Stimulated activated naive B cell treated with anti-CD40 and anti-IgM and Interleukin-4, amounts not matched to agents 10 μg/mL and 1 μg/mL and 100 μg/mL, for 72 hours (primary cell): ENCODE measurements around the gene KRT32.

Source experiments
- ATAC-seq, 2 donors: fragments of 150-1000 bp; cut with Tn5 transposase; replicated peaks; 2 replicates each; pipeline ENCODE4 v1.10.0; 2021; ENCODE audit warnings: moderate library complexity in 1 of 2
- DNase-seq: peaks from one replicate; pipeline ENCODE4 v3.0.0; 2021
- H3K27ac Mint-ChIP-seq: one replicate; pipeline ENCODE4 v1.8.0; 2022; ENCODE audit warnings: mild to moderate bottlenecking, mixed read lengths
- H3K27me3 Mint-ChIP-seq, 2 donors: one replicate each; pipeline ENCODE4 v1.8.0; 2022; ENCODE audit warnings: mixed read lengths in 2 of 2
- H3K36me3 Mint-ChIP-seq, 2 donors: one replicate each; pipeline ENCODE4 v1.8.0; 2022; ENCODE audit warnings: mixed read lengths in 2 of 2, mild to moderate bottlenecking in 1 of 2
- H3K4me1 Mint-ChIP-seq, 2 donors: one replicate each; pipeline ENCODE4 v1.8.0; 2022; ENCODE audit warnings: mixed read lengths in 2 of 2, mild to moderate bottlenecking in 1 of 2
- H3K4me3 Mint-ChIP-seq, 2 donors: one replicate each; pipeline ENCODE4 v1.8.0; 2022; ENCODE audit warnings: mild to moderate bottlenecking in 2 of 2, mixed read lengths in 2 of 2, moderate library complexity in 1 of 2
- H3K9me3 Mint-ChIP-seq, 2 donors: one replicate each; pipeline ENCODE4 v1.8.0; 2022; ENCODE audit warnings: mixed read lengths in 2 of 2, mild to moderate bottlenecking in 1 of 2

Gene KRT32

DNA sequence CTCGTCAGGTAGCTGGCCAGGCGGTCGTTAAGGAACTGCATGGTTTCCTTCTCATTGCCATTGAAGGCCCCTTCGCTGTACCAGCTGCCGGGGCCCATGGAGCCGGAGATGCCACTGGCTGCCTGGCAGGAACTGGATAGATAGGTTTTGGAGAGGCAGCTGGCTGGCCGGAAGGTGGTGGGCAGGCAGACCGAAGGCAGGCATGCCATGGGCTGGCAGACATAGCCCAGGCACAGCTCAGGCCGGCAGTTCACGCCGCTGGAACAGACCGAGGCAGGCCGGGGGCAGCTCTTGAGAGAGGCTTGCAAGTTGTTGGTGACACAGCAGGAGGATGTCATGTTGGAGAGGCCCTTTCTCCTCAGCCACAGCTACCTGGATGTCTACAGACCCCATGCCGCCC, at the start of gene KRT32:
Gene KRT32 (minus strand): TSS at position 399 of the 400 bp plus-strand sequence. CDS start 61 bp downstream, at position 338.
- no peaks in the 10 kb centered on the region for H3K4me1 Mint-ChIP-seq
- no peak within 1 kb of the TSS for H3K27ac Mint-ChIP-seq
- ATAC-seq (no peak), DNase-seq (no peak)
- peaks cover 0 to 7% of the 10 kb centered on the region in 2 donors for H3K9me3 Mint-ChIP-seq
- H3K4me3 Mint-ChIP-seq = no peak within 1 kb of the TSS
- no peaks in the 10 kb centered on the region for H3K36me3 Mint-ChIP-seq
- peaks cover 31 to 33% of the 10 kb centered on the region in 2 donors for H3K27me3 Mint-ChIP-seq

GRCh38 chr17:41516830-41517283, 49.7 kb upstream of the KRT32 start:
- Mint-ChIP-seq H3K36me3 (no peaks in the 10 kb centered on the region), H3K9me3 (no peaks in the 10 kb centered on the region), H3K4me1 (peaks cover 0 to 6% of the 10 kb centered on the region in 2 donors), H3K27ac (no peak overlapping the region), H3K27me3 (peaks cover 24 to 62% of the 10 kb centered on the region in 2 donors), H3K4me3 (no peak overlapping the region)
- DNase-seq (no peak), ATAC-seq (no peak)

GRCh38 chr17:41516147-41516829, 49.1 kb upstream of the KRT32 start:
- no peak for ATAC-seq
- no peaks in the 10 kb centered on the region for H3K9me3 Mint-ChIP-seq
- no peak overlapping the region for H3K27ac Mint-ChIP-seq

GRCh38 chr17:41513168-41513547, 46.0 kb upstream of the KRT32 start:
- H3K4me1 Mint-ChIP-seq = peaks cover 0 to 6% of the 10 kb centered on the region in 2 donors
- no peak for ATAC-seq
- no peak overlapping the region for H3K27ac Mint-ChIP-seq
- no peak for DNase-seq
- H3K27me3 Mint-ChIP-seq = peaks cover 15 to 46% of the 10 kb centered on the region in 2 donors
- no peaks in the 10 kb centered on the region for H3K36me3 Mint-ChIP-seq
- H3K4me3 Mint-ChIP-seq = no peak overlapping the region
- H3K9me3 Mint-ChIP-seq = no peaks in the 10 kb centered on the region

More at GRCh38 chr17:41516147-41516829, 49.1 kb upstream of the KRT32 start:
- Mint-ChIP-seq H3K4me3 (no peak overlapping the region), H3K36me3 (no peaks in the 10 kb centered on the region), H3K27me3 (peaks cover 24 to 59% of the 10 kb centered on the region in 2 donors), H3K4me1 (peaks cover 0 to 6% of the 10 kb centered on the region in 2 donors)
- no peak for DNase-seq

- Mint-ChIP-seq H3K27ac (no peak overlapping the region), H3K36me3 (no peaks in the 10 kb centered on the region), H3K4me1 (peaks cover 0 to 6% of the 10 kb centered on the region in 2 donors), H3K27me3 (peaks cover 14 to 46% of the 10 kb centered on the region in 2 donors), H3K9me3 (no peaks in the 10 kb centered on the region), H3K4me3 (no peak overlapping the region)
- DNase-seq = no peak
- no peak for ATAC-seq
Observed at GRCh38 chr17:41512546-41513167, 45.5 kb upstream of the KRT32 start.

DNA sequence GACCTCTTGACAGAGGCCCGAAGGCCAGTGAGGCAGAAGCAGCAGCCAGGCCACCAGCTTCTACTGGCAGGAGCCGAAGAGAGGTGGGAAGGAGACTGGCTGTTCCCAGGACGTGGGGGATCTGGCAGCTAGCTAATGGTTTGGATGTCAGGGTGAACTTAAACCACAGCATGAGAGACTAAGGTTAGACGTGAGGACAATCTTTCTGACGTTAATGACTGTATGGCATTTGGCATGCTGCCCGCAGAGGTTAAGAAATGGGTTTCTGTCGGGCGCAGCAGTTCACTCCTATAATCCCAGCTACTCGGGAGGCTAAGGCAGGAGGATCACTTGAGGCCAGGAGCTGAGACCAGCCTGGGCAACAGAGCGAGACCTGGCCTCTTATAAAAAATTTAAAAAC, 44.5 kb upstream of the KRT32 start:
- no peak for ATAC-seq
- Mint-ChIP-seq H3K27me3 (peaks cover 9 to 39% of the 10 kb centered on the region in 2 donors), H3K27ac (no peak overlapping the region), H3K9me3 (no peaks in the 10 kb centered on the region), H3K36me3 (no peaks in the 10 kb centered on the region), H3K4me3 (no peak overlapping the region), H3K4me1 (peaks cover 0 to 6% of the 10 kb centered on the region in 2 donors)
- no peak for DNase-seq

DNA sequence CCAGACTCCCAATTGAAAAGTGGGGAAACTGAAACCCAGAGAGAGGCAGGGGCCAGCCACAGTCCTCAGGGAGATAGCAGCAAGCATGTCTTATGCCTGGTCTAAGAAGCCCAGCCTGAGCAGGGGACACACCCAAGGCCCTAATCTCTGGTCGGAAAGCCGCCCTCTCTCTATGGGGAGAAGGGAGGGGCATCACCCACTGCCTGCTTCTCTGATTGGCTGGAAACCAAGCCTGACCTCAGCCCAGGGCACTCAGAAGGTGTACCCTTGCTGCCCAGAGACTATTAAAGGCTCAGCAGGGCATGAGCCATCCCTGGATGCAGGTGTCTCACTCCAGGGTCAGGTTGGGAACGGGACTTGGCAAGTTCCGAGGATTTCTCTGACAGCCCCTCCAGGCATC, 43.9 kb upstream of the KRT32 start:
- ATAC-seq = no peak
- Mint-ChIP-seq H3K4me1 (peaks cover 4 to 10% of the 10 kb centered on the region in 2 donors), H3K27me3 (peaks cover 6 to 33% of the 10 kb centered on the region in 2 donors), H3K9me3 (no peaks in the 10 kb centered on the region), H3K27ac (no peak overlapping the region), H3K4me3 (no peak overlapping the region), H3K36me3 (no peaks in the 10 kb centered on the region)
- DNase-seq = no peak

- ATAC-seq (no peak), DNase-seq (no peak)
- H3K9me3 Mint-ChIP-seq = no peaks in the 10 kb centered on the region
- H3K36me3 Mint-ChIP-seq = no peaks in the 10 kb centered on the region
- peaks cover 6 to 14% of the 10 kb centered on the region in 2 donors for H3K4me1 Mint-ChIP-seq
- H3K27ac Mint-ChIP-seq = no peak overlapping the region
- H3K27me3 Mint-ChIP-seq = peaks cover 2 to 28% of the 10 kb centered on the region in 2 donors
- H3K4me3 Mint-ChIP-seq = no peak overlapping the region
Observed at GRCh38 chr17:41510251-41511065, 43.3 kb upstream of the KRT32 start.

- no peaks in the 10 kb centered on the region for H3K36me3 Mint-ChIP-seq
- no peak overlapping the region for H3K4me3 Mint-ChIP-seq
- H3K27ac Mint-ChIP-seq = no peak overlapping the region
- ATAC-seq = no peak
- H3K4me1 Mint-ChIP-seq = peaks cover 6 to 8% of the 10 kb centered on the region in 2 donors
- DNase-seq = no peak
- no peaks in the 10 kb centered on the region for H3K9me3 Mint-ChIP-seq
- peaks cover 0 to 11% of the 10 kb centered on the region in 2 donors for H3K27me3 Mint-ChIP-seq
Observed at GRCh38 chr17:41507315-41507880, 40.2 kb upstream of the KRT32 start.

DNA sequence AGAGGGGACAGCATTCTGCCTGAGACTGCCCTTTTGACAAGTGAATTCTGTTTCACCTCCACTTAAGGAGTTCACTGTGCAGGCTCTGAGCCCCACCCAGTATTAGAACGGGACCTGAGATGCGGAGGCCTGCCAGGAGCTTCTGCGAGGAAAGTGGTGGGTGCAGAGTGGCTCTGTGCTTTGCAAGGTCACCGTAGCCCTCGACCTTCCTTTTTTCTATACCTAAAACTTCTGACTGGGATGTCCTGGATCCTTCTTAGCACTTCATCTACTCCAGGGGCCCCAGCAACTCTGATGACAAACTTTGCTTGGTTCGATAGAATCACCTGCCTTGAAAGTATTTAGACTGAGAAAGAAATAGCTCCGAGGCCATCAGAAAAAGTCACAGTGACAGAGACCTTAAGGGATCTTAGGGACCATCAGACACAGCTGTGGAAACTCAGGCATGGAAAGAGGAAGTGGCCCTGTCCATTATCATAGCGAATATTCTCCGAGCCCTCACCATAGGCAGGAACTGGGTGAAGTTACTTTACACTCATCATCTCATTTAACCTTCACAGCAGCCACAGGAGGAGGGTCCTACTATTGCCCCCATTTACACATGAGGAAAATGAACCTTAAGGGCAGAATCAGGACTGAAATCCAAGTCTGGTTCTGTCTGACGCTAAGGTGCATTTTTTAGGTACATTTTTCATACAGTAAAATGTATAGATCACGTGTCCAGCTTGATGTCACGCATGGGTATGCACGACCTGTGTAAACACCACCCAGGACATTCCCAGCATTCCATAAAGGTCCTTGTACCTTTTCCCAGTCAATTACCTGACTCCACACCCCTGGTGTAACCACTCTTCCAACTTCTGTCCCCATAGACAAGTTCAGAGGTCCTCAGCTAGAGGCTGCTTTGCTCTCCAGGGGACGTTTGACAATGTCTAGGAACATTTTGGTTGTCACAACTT, 38.9 kb upstream of the KRT32 start:
- Mint-ChIP-seq H3K4me1 (peaks cover 6 to 7% of the 10 kb centered on the region in 2 donors), H3K27ac (no peak overlapping the region), H3K27me3 (peaks cover under 1 to 9% of the 10 kb centered on the region in 2 donors), H3K9me3 (no peaks in the 10 kb centered on the region), H3K4me3 (no peak overlapping the region), H3K36me3 (no peaks in the 10 kb centered on the region)
- DNase-seq (no peak), ATAC-seq (peak; percentile 89 to 96)

DNA sequence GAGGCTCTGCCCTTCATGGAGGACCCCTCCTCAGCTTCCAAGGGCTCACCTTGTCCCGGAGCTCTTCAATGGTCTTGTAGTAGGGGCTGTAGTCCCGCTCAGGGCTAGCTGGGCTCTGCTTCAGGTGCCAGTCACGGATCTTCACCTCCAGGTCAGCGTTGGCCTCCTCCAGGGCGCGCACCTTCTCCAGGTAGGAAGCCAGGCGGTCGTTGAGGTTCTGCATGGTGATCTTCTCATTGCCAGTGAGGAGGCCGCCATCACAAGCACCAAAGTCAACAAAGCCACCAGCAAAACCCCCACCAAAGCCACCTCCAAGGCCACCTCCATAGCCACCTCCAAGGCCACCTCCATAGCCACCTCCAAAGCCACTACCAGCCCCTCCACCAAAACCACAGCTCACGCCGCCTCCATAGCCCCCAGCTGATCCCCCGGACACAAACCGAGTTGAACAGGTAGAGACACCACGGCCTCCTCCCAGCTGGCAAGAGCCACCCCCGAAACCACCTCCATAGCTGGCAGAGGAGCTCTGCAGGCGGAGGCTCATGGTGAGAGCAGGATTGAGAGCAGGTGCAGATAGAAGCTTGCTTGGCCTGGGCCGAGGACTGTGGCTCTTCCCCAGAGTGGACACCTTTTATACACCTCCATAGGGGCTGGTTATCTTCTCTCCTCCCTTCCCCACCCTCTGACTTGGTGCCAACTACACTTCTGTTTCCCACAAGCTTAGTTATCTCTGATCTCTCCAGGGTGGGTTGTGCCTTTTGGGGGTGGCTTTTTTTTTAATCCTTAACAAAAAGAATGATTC, 38.0 kb upstream of the KRT32 start, which contains the start of gene KRT13:
Gene KRT13 (minus strand): TSS at position 606 of the 802 bp plus-strand sequence. CDS start 62 bp downstream, at position 544.
- Mint-ChIP-seq H3K4me1 (peaks cover 6 to 7% of the 10 kb centered on the region in 2 donors), H3K27ac (no peak within 1 kb of the TSS), H3K27me3 (peaks cover 6 to 15% of the 10 kb centered on the region in 2 donors), H3K36me3 (no peaks in the 10 kb centered on the region), H3K9me3 (no peaks in the 10 kb centered on the region), H3K4me3 (no peak within 1 kb of the TSS)
- ATAC-seq (no peak), DNase-seq (no peak)

DNA sequence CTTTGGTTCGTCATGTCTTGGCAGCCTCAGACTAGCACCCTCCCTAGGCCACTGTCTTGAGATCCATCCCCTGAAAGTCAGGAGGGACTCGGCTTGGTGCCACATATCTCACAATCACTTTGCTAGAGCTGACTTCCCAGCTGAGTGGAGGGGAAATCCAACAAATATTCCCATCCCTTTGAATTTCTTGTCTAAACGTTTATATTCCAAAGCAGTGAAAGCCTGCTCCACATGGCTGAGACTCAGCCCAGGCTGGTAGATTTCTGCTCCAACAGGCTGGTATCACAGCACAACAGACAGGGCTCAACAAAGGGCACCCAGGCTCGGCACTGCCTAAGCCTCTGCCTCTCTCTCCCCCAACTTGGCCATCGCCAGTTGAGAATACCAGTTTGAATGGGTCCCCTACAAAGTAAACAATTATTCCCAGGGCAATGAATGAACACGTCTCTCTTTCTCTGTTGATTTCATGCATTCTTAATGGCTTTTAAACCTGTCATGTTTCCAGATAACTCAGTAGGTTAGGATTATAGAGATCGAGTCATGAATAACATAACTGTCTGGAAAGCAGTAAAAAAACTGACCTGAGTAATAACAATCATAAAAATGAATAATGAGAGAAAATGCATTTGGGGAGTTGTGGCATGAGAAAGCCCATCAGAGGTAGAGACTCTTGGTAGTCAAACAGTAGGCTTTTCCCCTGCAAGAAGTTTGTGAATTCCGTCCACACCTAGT, 37.2 kb upstream of the KRT32 start:
- Mint-ChIP-seq H3K27ac (no peak overlapping the region), H3K9me3 (no peaks in the 10 kb centered on the region), H3K4me3 (no peak overlapping the region), H3K4me1 (peaks cover 6 to 7% of the 10 kb centered on the region in 2 donors), H3K36me3 (no peaks in the 10 kb centered on the region), H3K27me3 (peaks cover 13 to 23% of the 10 kb centered on the region in 2 donors)
- no peak for ATAC-seq
- no peak for DNase-seq
